ENCODE results near the gene RASA3.
A peak's percentile ranks its signal among the peaks of the same experiment; 100 is the strongest.

DNA sequence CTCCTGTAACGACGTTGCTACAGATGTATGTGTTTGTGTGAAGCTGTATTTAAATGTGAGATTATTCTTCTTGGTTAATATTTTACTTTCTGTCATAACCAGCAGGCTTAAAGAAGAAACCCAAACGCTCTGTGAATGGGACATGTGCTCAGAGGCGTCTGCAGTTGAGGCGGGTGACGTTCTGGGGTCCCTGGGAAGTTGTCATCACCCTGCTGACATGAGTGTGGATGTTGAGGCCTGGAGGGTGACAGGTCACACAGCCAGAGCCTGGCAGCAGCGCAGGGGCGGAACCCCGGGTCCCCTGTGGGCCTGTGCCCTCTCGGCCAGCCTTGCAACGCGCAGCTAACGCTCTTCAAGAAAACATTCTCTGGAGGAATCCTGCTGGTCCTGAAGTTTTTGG is 16.6 kb downstream of the RASA3 start:
- TF ChIP-seq, protein P1, sequence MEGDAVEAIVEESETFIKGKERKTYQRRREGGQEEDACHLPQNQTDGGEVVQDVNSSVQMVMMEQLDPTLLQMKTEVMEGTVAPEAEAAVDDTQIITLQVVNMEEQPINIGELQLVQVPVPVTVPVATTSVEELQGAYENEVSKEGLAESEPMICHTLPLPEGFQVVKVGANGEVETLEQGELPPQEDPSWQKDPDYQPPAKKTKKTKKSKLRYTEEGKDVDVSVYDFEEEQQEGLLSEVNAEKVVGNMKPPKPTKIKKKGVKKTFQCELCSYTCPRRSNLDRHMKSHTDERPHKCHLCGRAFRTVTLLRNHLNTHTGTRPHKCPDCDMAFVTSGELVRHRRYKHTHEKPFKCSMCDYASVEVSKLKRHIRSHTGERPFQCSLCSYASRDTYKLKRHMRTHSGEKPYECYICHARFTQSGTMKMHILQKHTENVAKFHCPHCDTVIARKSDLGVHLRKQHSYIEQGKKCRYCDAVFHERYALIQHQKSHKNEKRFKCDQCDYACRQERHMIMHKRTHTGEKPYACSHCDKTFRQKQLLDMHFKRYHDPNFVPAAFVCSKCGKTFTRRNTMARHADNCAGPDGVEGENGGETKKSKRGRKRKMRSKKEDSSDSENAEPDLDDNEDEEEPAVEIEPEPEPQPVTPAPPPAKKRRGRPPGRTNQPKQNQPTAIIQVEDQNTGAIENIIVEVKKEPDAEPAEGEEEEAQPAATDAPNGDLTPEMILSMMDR (conservative IDR thresholded peaks at IDR 0.05; ENCODE audit: low read depth, low read length), result 0 out of 2 replicates have a peak, but pooled peaks have one; percentile 12
- TF ChIP-seq EZH2phosphoT487 (IDR thresholded peaks at IDR 0.05; ENCODE audit: borderline replicate concordance, low read length), result no peak
